ENCODE results near the gene BCOR. TPM values are rescaled to one million over a fixed set of nuclear protein-coding genes. Genes with fewer than 3 reads are reported as not detected.

The BCOR gene
- total and polyA plus RNA-seq, 2 of the 13 experiments (the other 11 are each of a cell fraction or from before 2014, with no cell fraction given) = 14.3 to 15.2 TPM

- in situ Hi-C loops (cut with HindIII; ENCODE audit: extremely low pct_ligation_motif_present, low pct_unique_long_range_greater_than_20kb) = loop anchor here (5.0 kb wide), 1 partner anchor 46 kb away; no protein-coding TSS in a partner anchor
- ATAC-seq (no peak), FAIRE-seq (no peak), DNase-seq (ENCODE audit: low spot score) (no peak)
- H3K79me2 ChIP-seq (ENCODE audit: insufficient read depth, low read length) = peaks cover 11% of the 10 kb centered on the region
- H3K4me1 ChIP-seq (ENCODE audit: insufficient read depth, low read length) = peaks cover 24% of the 10 kb centered on the region
- peak overlapping the region; percentile 73 for H3K4me2 ChIP-seq (ENCODE audit: low read depth, low read length)
- H3K4me3 ChIP-seq (replicated peaks in 1 of 3; ENCODE audit: insufficient read depth in 1 of 3, low read depth in 2 of 3, low read length in 3 of 3) = peak overlapping the region; percentile 40 to 76 (median 45); a peak in 5 of 6 replicates
- no peak overlapping the region for H2AFZ ChIP-seq (ENCODE audit: low read length)
- no peaks in the 10 kb centered on the region for H4K20me1 ChIP-seq (ENCODE audit: insufficient read depth, low read length)
- POLR2A ChIA-PET = interaction anchor here (1.3 to 2.6 kb wide), 4 partner anchors 9 to 93 kb away, joined by 4 to 31 read pairs (median 7); partner anchors contain the start of gene BCOR
- H3K36me3 ChIP-seq (replicated peaks in 1 of 2; ENCODE audit: control insufficient read depth in 1 of 2, insufficient read depth in 2 of 2, low read length in 2 of 2) = no peaks in the 10 kb centered on the region
- CTCF ChIA-PET (ENCODE audit: low intra/inter-chr PET ratio, low total read pairs) = no interaction called here
- H3K27ac ChIP-seq (ENCODE audit: extremely low read length, insufficient read depth, low read length) = peak overlapping the region; percentile 82
- no TSS peak for BruUV-seq (replicated peaks)
- intact Hi-C loops (cut with micrococcal nuclease; ENCODE audit: unreplicated experiment) = loop anchor here (2.0 to 5.0 kb wide), 2 partner anchors 36 to 160 kb away; no protein-coding TSS in a partner anchor
- no peaks in the 10 kb centered on the region for H3K27me3 ChIP-seq (ENCODE audit: control insufficient read depth in 1 of 2, insufficient read depth in 2 of 2, low read length in 2 of 2)
- peak overlapping the region; percentile 59 for H3K9ac ChIP-seq (ENCODE audit: insufficient read depth, low read depth, low read length)
- 80% methylated on average over 10 of the region's 36 CpGs for WGBS (ENCODE audit: low lambda C conversion rate)
- H3K9me3 ChIP-seq (ENCODE audit: low read length) = no peaks in the 10 kb centered on the region
- no peak for TF ChIP-seq STAT5B (CRISPR knock-in tag; IDR thresholded peaks at IDR 0.05)
- TF ChIP-seq KDM2A (CRISPR knock-in tag; IDR thresholded peaks at IDR 0.05; ENCODE audit: borderline replicate concordance, low read depth) = no peak
- TF ChIP-seq RBM22 (optimal IDR thresholded peaks at IDR 0.05; ENCODE audit: low read length) = peak; percentile 11
- TF ChIP-seq, protein P1, sequence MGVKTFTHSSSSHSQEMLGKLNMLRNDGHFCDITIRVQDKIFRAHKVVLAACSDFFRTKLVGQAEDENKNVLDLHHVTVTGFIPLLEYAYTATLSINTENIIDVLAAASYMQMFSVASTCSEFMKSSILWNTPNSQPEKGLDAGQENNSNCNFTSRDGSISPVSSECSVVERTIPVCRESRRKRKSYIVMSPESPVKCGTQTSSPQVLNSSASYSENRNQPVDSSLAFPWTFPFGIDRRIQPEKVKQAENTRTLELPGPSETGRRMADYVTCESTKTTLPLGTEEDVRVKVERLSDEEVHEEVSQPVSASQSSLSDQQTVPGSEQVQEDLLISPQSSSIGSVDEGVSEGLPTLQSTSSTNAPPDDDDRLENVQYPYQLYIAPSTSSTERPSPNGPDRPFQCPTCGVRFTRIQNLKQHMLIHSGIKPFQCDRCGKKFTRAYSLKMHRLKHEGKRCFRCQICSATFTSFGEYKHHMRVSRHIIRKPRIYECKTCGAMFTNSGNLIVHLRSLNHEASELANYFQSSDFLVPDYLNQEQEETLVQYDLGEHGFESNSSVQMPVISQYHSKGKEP (CRISPR knock-in tag; IDR thresholded peaks at IDR 0.05) = no peak
- no peak for TF ChIP-seq HIC2 (CRISPR knock-in tag; IDR thresholded peaks at IDR 0.05; ENCODE audit: low read depth)
- no peak for TF ChIP-seq KMT2A (CRISPR knock-in tag; IDR thresholded peaks at IDR 0.05)
- no peak for TF ChIP-seq ZNF333 (CRISPR knock-in tag; IDR thresholded peaks at IDR 0.05; ENCODE audit: borderline replicate concordance)
- no peak for TF ChIP-seq XRCC5 (optimal IDR thresholded peaks at IDR 0.05; ENCODE audit: low read length)
- no peak for TF ChIP-seq ZNF20 (CRISPR knock-in tag; IDR thresholded peaks at IDR 0.05)
- TF ChIP-seq SMAD1 (CRISPR knock-in tag; IDR thresholded peaks at IDR 0.05; ENCODE audit: borderline replicate concordance, low read depth) = no peak
- no peak for TF ChIP-seq SP4 (CRISPR knock-in tag; IDR thresholded peaks at IDR 0.05)
- TF ChIP-seq GABPA (IDR thresholded peaks at IDR 0.05; ENCODE audit: low read depth, low read length) = no peak
- no peak for TF ChIP-seq GABPA (CRISPR knock-in tag; IDR thresholded peaks at IDR 0.05; ENCODE audit: low read depth)
- TF ChIP-seq, protein P2, sequence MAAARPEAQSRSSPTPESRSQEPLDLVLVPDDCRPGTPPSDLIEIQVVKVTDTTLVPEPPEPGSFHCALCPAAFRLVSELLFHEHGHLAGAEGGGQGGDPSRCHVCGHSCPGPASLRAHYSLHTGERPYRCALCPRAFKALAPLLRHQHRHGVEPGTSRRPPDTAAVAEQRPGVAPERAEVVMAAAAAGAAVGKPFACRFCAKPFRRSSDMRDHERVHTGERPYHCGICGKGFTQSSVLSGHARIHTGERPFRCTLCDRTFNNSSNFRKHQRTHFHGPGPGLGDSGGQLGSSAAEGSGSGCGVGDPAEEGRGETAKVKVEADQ (CRISPR knock-in tag; IDR thresholded peaks at IDR 0.05; ENCODE audit: borderline replicate concordance) = no peak
- no peak for TF ChIP-seq TCF7L2 (IDR thresholded peaks at IDR 0.05; ENCODE audit: low read depth, low read length)
- TF ChIP-seq, protein P3, sequence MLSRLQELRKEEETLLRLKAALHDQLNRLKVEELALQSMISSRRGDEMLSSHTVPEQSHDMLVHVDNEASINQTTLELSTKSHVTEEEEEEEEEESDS (CRISPR knock-in tag; IDR thresholded peaks at IDR 0.05; ENCODE audit: borderline replicate concordance) = no peak
- no peak for TF ChIP-seq ZNF496 (CRISPR knock-in tag; IDR thresholded peaks at IDR 0.05; ENCODE audit: insufficient replicate concordance)
- TF ChIP-seq ZNF563 (CRISPR knock-in tag; IDR thresholded peaks at IDR 0.05) = no peak
- no peak for TF ChIP-seq NFE2 (CRISPR knock-in tag; IDR thresholded peaks at IDR 0.05)
- TF ChIP-seq ZNF749 (CRISPR knock-in tag; IDR thresholded peaks at IDR 0.05; ENCODE audit: borderline replicate concordance) = no peak
- no peak for TF ChIP-seq SRF (IDR thresholded peaks at IDR 0.05; ENCODE audit: low read depth, low read length)
- TF ChIP-seq TOPORS (CRISPR knock-in tag; IDR thresholded peaks at IDR 0.05) = no peak
These were observed 9.0 kb upstream of the BCOR start for GRCh38 chrX:40106676-40107290.
